ENCODE data around the gene OOEP.

OOEP gene

GRCh38 chr6:73364549-73364948, 5.1 kb downstream of the OOEP start:
- TF ChIP-seq ESRRG (CRISPR knock-in tag; IDR thresholded peaks at IDR 0.05) (no peak), ZNF70 (CRISPR knock-in tag; IDR thresholded peaks at IDR 0.05) (no peak), CSRNP3 (CRISPR knock-in tag; IDR thresholded peaks at IDR 0.05) (no peak), GLIS3 (CRISPR knock-in tag; IDR thresholded peaks at IDR 0.05) (no peak), ZFP30 (CRISPR knock-in tag; IDR thresholded peaks at IDR 0.05) (no peak), ZFP3 (CRISPR knock-in tag; IDR thresholded peaks at IDR 0.05) (no peak), CSDC2 (CRISPR knock-in tag; IDR thresholded peaks at IDR 0.05) (no peak), PPARA (CRISPR knock-in tag; IDR thresholded peaks at IDR 0.05; ENCODE audit: borderline replicate concordance) (no peak), BACH2 (CRISPR knock-in tag; IDR thresholded peaks at IDR 0.05; ENCODE audit: borderline replicate concordance) (no peak), CREB5 (CRISPR knock-in tag; IDR thresholded peaks at IDR 0.05; ENCODE audit: low read depth) (no peak), SNAI2 (CRISPR knock-in tag; IDR thresholded peaks at IDR 0.05) (no peak), PATZ1 (CRISPR knock-in tag; IDR thresholded peaks at IDR 0.05; ENCODE audit: borderline replicate concordance) (no peak), ISL1 (CRISPR knock-in tag; IDR thresholded peaks at IDR 0.05) (no peak), ARNTL (CRISPR knock-in tag; IDR thresholded peaks at IDR 0.05; ENCODE audit: borderline replicate concordance, low read depth) (no peak), TOX (CRISPR knock-in tag; IDR thresholded peaks at IDR 0.05; ENCODE audit: borderline replicate concordance) (no peak), OSR1 (CRISPR knock-in tag; IDR thresholded peaks at IDR 0.05) (no peak), ZNF8 (CRISPR knock-in tag; IDR thresholded peaks at IDR 0.05) (no peak), RARB (CRISPR knock-in tag; IDR thresholded peaks at IDR 0.05) (no peak), ZC3H10 (CRISPR knock-in tag; IDR thresholded peaks at IDR 0.05) (no peak)

GRCh38 chr6:73364121-73364520, 5.6 kb downstream of the OOEP start:
- no peak for ATAC-seq
- TF ChIP-seq ESRRG (CRISPR knock-in tag; IDR thresholded peaks at IDR 0.05) (no peak), GLIS3 (CRISPR knock-in tag; IDR thresholded peaks at IDR 0.05) (no peak), OSR1 (CRISPR knock-in tag; IDR thresholded peaks at IDR 0.05) (no peak), RARB (CRISPR knock-in tag; IDR thresholded peaks at IDR 0.05) (no peak), TCF4 (CRISPR knock-in tag; IDR thresholded peaks at IDR 0.05; ENCODE audit: borderline replicate concordance) (no peak), ZNF565 (CRISPR knock-in tag; conservative IDR thresholded peaks at IDR 0.05; ENCODE audit: low read depth) (no peak), TOX (CRISPR knock-in tag; IDR thresholded peaks at IDR 0.05; ENCODE audit: borderline replicate concordance) (no peak), TSHZ2 (CRISPR knock-in tag; IDR thresholded peaks at IDR 0.05) (no peak), CSRNP3 (CRISPR knock-in tag; IDR thresholded peaks at IDR 0.05) (no peak)

More at GRCh38 chr6:73364549-73364948, 5.1 kb downstream of the OOEP start:
- ATAC-seq, result no peak

GRCh38 chr6:73363537-73363875, 6.2 kb downstream of the OOEP start:
- no peak for ATAC-seq

More at GRCh38 chr6:73363537-73363875, 6.2 kb downstream of the OOEP start:
- TF ChIP-seq POU6F1 (CRISPR knock-in tag; IDR thresholded peaks at IDR 0.05; ENCODE audit: borderline replicate concordance, low read depth), result no peak
- no peak for TF ChIP-seq ZNF8 (CRISPR knock-in tag; IDR thresholded peaks at IDR 0.05)
- no peak for TF ChIP-seq TCF4 (CRISPR knock-in tag; IDR thresholded peaks at IDR 0.05; ENCODE audit: borderline replicate concordance)
- TF ChIP-seq ZNF70 (CRISPR knock-in tag; IDR thresholded peaks at IDR 0.05), result no peak

Measured in SK-N-SH treated with all-trans-retinoic acid at 6 μM for 48 hours (cell line).